Measurements from ENCODE around the gene PRKAG2.
"Not testable (repeated sequence)": the region's sequence is repeated elsewhere in the genome, so short reads cannot be mapped to it uniquely, and the experiment has no call there.

Gene PRKAG2

GRCh38 chr7:151876899-151877777 lies at the start of gene PRKAG2:
Gene PRKAG2 (minus strand): TSS chr7:151877115. CDS start chr7:151876620, 495 bp downstream.
- no peak for DNase-seq (ENCODE audit: low read depth)
- peak within 1 kb of the TSS; percentile 61 for H3K4me3 ChIP-seq (ENCODE audit: low read depth, low read length)

- H3K4me3 ChIP-seq (ENCODE audit: low read depth, low read length), result no peak overlapping the region
- DNase-seq (ENCODE audit: low read depth), result no peak
Observed at GRCh38 chr7:151926336-151926712, 49.4 kb upstream of the PRKAG2 start.

GRCh38 chr7:151925446-151926335 lies 48.8 kb upstream of the PRKAG2 start:
- H3K4me3 ChIP-seq (ENCODE audit: low read depth, low read length), result no peak overlapping the region
- no peak for DNase-seq (ENCODE audit: low read depth)

GRCh38 chr7:151924508-151924907 lies 47.6 kb upstream of the PRKAG2 start:
- H3K4me3 ChIP-seq (ENCODE audit: low read depth, low read length), result no peak overlapping the region
- DNase-seq (ENCODE audit: low read depth), result no peak

- H3K4me3 ChIP-seq (ENCODE audit: low read depth, low read length), result no peak overlapping the region
Observed at GRCh38 chr7:151924001-151924400, 47.1 kb upstream of the PRKAG2 start.

GRCh38 chr7:151923097-151923876 lies 46.4 kb upstream of the PRKAG2 start:
- H3K4me3 ChIP-seq (ENCODE audit: low read depth, low read length), result no peak overlapping the region
- DNase-seq (ENCODE audit: low read depth), result no peak

More at GRCh38 chr7:151924001-151924400, 47.1 kb upstream of the PRKAG2 start:
- no peak for DNase-seq (ENCODE audit: low read depth)

GRCh38 chr7:151921451-151921850 lies 44.5 kb upstream of the PRKAG2 start:
- H3K4me3 ChIP-seq (ENCODE audit: low read depth, low read length), result no peak overlapping the region
- no peak for DNase-seq (ENCODE audit: low read depth)

GRCh38 chr7:151920488-151920887 lies 43.6 kb upstream of the PRKAG2 start:
- H3K4me3 ChIP-seq (ENCODE audit: low read depth, low read length), result no peak overlapping the region
- DNase-seq (ENCODE audit: low read depth), result no peak

- no peak overlapping the region for H3K4me3 ChIP-seq (ENCODE audit: low read depth, low read length)
- DNase-seq (ENCODE audit: low read depth), result no peak
Observed at GRCh38 chr7:151919595-151919994, 42.7 kb upstream of the PRKAG2 start.

- H3K4me3 ChIP-seq (ENCODE audit: low read depth, low read length), result no peak overlapping the region
- no peak for DNase-seq (ENCODE audit: low read depth)
Observed at GRCh38 chr7:151918510-151918843, 41.6 kb upstream of the PRKAG2 start.

- H3K4me3 ChIP-seq (ENCODE audit: low read depth, low read length), result no peak overlapping the region
- no peak for DNase-seq (ENCODE audit: low read depth)
Observed at GRCh38 chr7:151917791-151918509, 41.0 kb upstream of the PRKAG2 start.

- no peak overlapping the region for H3K4me3 ChIP-seq (ENCODE audit: low read depth, low read length)
- DNase-seq (ENCODE audit: low read depth), result no peak
Observed at GRCh38 chr7:151914051-151914450, 37.1 kb upstream of the PRKAG2 start.

- DNase-seq (ENCODE audit: low read depth); H3K4me3 ChIP-seq (ENCODE audit: low read depth, low read length): not testable (repeated sequence)
Observed at GRCh38 chr7:151910655-151911054, 33.7 kb upstream of the PRKAG2 start.

- not testable (repeated sequence) for H3K4me3 ChIP-seq (ENCODE audit: low read depth, low read length); DNase-seq (ENCODE audit: low read depth)
Observed at GRCh38 chr7:151907115-151907514, 30.2 kb upstream of the PRKAG2 start.

GRCh38 chr7:151905766-151906165 lies 28.9 kb upstream of the PRKAG2 start:
- DNase-seq (ENCODE audit: low read depth), result no peak
- H3K4me3 ChIP-seq (ENCODE audit: low read depth, low read length), result no peak overlapping the region

GRCh38 chr7:151905353-151905752 lies 28.4 kb upstream of the PRKAG2 start:
- no peak for DNase-seq (ENCODE audit: low read depth)
- H3K4me3 ChIP-seq (ENCODE audit: low read depth, low read length), result no peak overlapping the region

GRCh38 chr7:151904270-151904669 lies 27.4 kb upstream of the PRKAG2 start:
- no peak for DNase-seq (ENCODE audit: low read depth)
- H3K4me3 ChIP-seq (ENCODE audit: low read depth, low read length), result no peak overlapping the region

GRCh38 chr7:151903249-151904032 lies 26.5 kb upstream of the PRKAG2 start:
- DNase-seq (ENCODE audit: low read depth), result no peak
- H3K4me3 ChIP-seq (ENCODE audit: low read depth, low read length), result no peak overlapping the region

Measured in skeletal muscle cell (primary cell).